Measurements from ENCODE around the gene FA2H.
A peak's percentile ranks its signal among the peaks of the same experiment; 100 is the strongest.

The FA2H gene

DNA sequence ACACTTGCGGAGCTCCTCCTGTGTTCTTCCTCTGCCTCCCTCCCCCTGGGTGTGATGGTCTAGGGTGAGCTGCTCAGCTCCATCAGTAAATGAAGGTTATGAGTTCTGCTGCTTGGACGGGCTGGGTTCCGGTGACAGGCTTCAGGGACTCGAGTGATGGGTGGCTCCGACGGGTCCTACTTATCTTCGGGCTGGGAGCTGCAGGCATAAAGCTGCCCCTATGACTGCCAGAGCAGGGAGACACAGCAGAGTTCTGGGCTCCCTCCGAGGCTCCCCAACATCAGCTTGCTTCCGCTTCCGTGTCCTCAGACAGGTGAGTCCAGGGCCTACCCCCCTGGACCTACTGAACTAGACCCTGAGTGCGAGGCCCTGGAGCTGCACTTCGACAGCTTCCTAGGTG is 62.7 kb downstream of the FA2H start:
- Histone ChIP-seq H4K91ac (ENCODE audit: low read depth, low read length, poor library complexity) (no peak overlapping the region), H2BK5ac (ENCODE audit: low read length) (no peak overlapping the region), H3K27ac (replicated peaks; ENCODE audit: low read length) (no peak overlapping the region), H4K8ac (ENCODE audit: low read depth, low read length) (no peak overlapping the region), H3K4me3 (ENCODE audit: low read length in 2 of 2) (no peak overlapping the region), H3K14ac (ENCODE audit: low read length) (no peak overlapping the region), H2BK12ac (ENCODE audit: low read length) (no peak overlapping the region), H2AFZ (ENCODE audit: low read length) (no peak overlapping the region), H2BK120ac (ENCODE audit: low read depth, low read length) (no peak overlapping the region), H3K4me2 (ENCODE audit: insufficient read depth, low read length, poor library complexity, severe bottlenecking) (no peak overlapping the region), H3K9ac (ENCODE audit: low read depth, low read length, poor library complexity) (no peak overlapping the region), H3K4me1 (ENCODE audit: control insufficient read depth in 2 of 2, insufficient read depth in 1 of 2, low read depth in 1 of 2, low read length in 2 of 2) (no peaks in the 10 kb centered on the region), H3K36me3 (replicated peaks in 1 of 2; ENCODE audit: control insufficient read depth in 2 of 2, insufficient read depth in 2 of 2, low read length in 2 of 2) (no peaks in the 10 kb centered on the region), H3K18ac (ENCODE audit: low read length) (peak overlapping the region; percentile 59), H3K23ac (ENCODE audit: low read depth, low read length, poor library complexity) (peak overlapping the region; percentile 27), H2BK15ac (ENCODE audit: low read length) (peak overlapping the region; percentile 39), H3K4ac (ENCODE audit: low read length) (no peak overlapping the region), H2AK5ac (ENCODE audit: low read depth, low read length) (no peak overlapping the region), H3K9me3 (replicated peaks in 1 of 2; ENCODE audit: control insufficient read depth in 2 of 2, insufficient read depth in 1 of 2, low read depth in 1 of 2, low read length in 2 of 2) (no peaks in the 10 kb centered on the region), H3K79me1 (ENCODE audit: low read depth, low read length) (no peaks in the 10 kb centered on the region), H3K27me3 (ENCODE audit: control insufficient read depth in 3 of 3, insufficient read depth in 3 of 3, low read depth in 1 of 3, low read length in 3 of 3) (peaks cover 0 to 25% (median 0%) of the 10 kb centered on the region in 3 experiments)
- DNase-seq (ENCODE audit: low spot score): no peak
- no CpG with 5 or more reads among the region's 12 CpGs for WGBS, 2 donors (ENCODE audit: extremely low coverage in 2 of 2, insufficient read length in 2 of 2, insufficient replicate concordance in 1 of 2)

DNA sequence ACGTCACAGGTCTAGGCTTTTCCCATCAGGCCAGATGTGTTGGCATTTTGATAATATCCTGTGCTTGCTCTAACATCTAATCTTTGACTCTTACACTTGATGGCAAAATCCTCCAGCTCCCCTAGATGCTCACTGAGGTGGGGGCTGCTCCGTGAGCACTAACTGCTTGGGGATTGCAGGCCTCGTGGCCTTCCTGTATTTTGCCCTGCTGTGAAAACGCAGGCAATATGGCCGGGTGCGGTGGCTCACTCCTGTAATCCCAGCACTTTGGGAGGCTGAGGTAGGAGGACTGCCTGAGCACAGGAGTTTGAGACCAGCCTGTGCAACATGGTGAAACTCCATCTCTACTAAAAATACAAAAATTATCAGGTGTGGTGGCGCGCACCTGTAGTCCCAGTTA is 64.2 kb downstream of the FA2H start:
- Histone ChIP-seq H4K91ac (ENCODE audit: low read depth, low read length, poor library complexity) (no peak overlapping the region), H3K4me1 (ENCODE audit: control insufficient read depth in 2 of 2, insufficient read depth in 1 of 2, low read depth in 1 of 2, low read length in 2 of 2) (no peaks in the 10 kb centered on the region), H3K27me3 (ENCODE audit: control insufficient read depth in 3 of 3, insufficient read depth in 3 of 3, low read depth in 1 of 3, low read length in 3 of 3) (peaks cover 0 to 25% (median 0%) of the 10 kb centered on the region in 3 experiments), H3K9me3 (replicated peaks in 1 of 2; ENCODE audit: control insufficient read depth in 2 of 2, insufficient read depth in 1 of 2, low read depth in 1 of 2, low read length in 2 of 2) (no peaks in the 10 kb centered on the region), H2AK5ac (ENCODE audit: low read depth, low read length) (no peak overlapping the region), H2BK15ac (ENCODE audit: low read length) (no peak overlapping the region), H3K4me3 (ENCODE audit: low read length in 2 of 2) (no peak overlapping the region), H3K18ac (ENCODE audit: low read length) (no peak overlapping the region), H2BK120ac (ENCODE audit: low read depth, low read length) (no peak overlapping the region), H3K9ac (ENCODE audit: low read depth, low read length, poor library complexity) (no peak overlapping the region), H3K14ac (ENCODE audit: low read length) (no peak overlapping the region), H2BK5ac (ENCODE audit: low read length) (no peak overlapping the region), H3K36me3 (replicated peaks in 1 of 2; ENCODE audit: control insufficient read depth in 2 of 2, insufficient read depth in 2 of 2, low read length in 2 of 2) (no peaks in the 10 kb centered on the region), H2AFZ (ENCODE audit: low read length) (no peak overlapping the region), H2BK12ac (ENCODE audit: low read length) (no peak overlapping the region), H3K4me2 (ENCODE audit: insufficient read depth, low read length, poor library complexity, severe bottlenecking) (no peak overlapping the region), H3K27ac (replicated peaks; ENCODE audit: low read length) (no peak overlapping the region), H3K79me1 (ENCODE audit: low read depth, low read length) (no peaks in the 10 kb centered on the region), H3K23ac (ENCODE audit: low read depth, low read length, poor library complexity) (no peak overlapping the region), H3K4ac (ENCODE audit: low read length) (no peak overlapping the region), H4K8ac (ENCODE audit: low read depth, low read length) (no peak overlapping the region)
- DNase-seq (ENCODE audit: low spot score): no peak
- WGBS, 2 donors (ENCODE audit: extremely low coverage in 2 of 2, insufficient read length in 2 of 2, insufficient replicate concordance in 1 of 2): no CpG with 5 or more reads among the region's 8 CpGs

DNA sequence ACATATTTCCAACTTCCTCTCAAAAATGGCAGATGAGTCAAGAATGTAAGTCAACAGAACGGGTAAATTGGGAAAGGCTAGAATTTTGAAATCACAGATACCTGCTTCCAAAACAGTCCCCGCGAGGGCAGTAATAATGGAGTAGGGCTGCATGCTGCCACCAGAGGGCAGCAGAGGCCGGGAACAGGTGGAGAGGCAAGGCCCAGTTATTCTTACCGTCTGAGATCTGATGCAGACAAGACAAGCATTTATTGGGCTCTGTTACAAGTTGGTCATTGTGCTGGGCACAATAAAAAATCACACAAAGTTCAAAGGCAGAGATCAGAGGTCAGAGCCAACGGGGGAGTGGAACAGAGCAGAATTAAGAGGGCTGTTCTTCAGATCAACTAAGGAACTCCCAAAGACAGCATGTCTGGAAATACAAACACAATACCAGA is 65.2 kb downstream of the FA2H start:
- DNase-seq (ENCODE audit: low spot score): peak; percentile 79
- Histone ChIP-seq H2BK15ac (ENCODE audit: low read length) (no peak overlapping the region), H3K27me3 (ENCODE audit: control insufficient read depth in 3 of 3, insufficient read depth in 3 of 3, low read depth in 1 of 3, low read length in 3 of 3) (peaks cover 0 to 25% (median 0%) of the 10 kb centered on the region in 3 experiments)

DNA sequence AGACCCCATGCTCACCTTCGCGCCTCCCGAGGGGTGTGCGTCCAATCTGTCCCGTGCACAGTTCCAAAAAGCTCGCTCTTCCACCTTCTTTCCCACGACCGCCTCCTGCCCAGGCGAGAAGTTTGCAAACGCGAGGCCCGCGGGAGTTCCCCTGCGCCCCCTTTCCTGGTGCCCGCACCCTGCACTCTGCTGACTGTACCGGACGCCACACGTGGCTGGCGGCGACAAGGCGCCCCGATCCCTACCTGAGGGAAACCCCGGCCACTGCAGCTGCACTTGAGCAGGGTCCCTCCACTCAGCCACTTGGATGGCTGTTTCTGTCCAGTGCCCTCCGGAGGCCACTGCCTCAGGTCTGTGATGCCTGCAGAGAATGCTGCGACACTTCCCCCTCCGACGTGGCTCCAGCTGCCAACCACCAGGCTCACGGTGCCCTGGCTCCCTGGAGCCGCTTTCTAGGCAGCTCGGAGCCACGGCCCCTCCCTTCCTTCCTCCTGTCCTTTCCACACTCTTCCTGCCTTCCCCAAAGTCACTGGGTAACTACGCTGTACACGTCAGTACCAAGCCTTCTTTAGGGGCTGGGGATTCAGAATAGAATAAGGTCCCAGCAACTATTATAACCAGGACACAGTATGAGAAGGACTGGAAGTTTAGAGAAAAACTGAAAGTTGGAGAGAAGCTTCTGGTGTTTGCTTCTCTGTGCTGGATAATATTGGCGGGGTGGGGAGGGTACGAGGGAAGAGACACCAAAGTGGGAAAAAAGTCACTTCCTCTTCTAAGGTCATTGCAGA is 74.0 kb downstream of the FA2H start, which contains the start of gene MLKL:
TSS of gene MLKL (minus strand) at position 425 of the 788 bp plus-strand sequence. CDS start 5,105 bp downstream, outside the sequence.
- Histone ChIP-seq H2BK15ac (ENCODE audit: low read length) (peak within 1 kb of the TSS; percentile 1), H3K4me3 (ENCODE audit: low read length in 2 of 2) (peak within 1 kb of the TSS in 1 of 2 donors; percentile 27), H2BK120ac (ENCODE audit: low read depth, low read length) (no peak within 1 kb of the TSS), H3K18ac (ENCODE audit: low read length) (peak within 1 kb of the TSS; percentile 38), H3K9ac (ENCODE audit: low read depth, low read length, poor library complexity) (no peak within 1 kb of the TSS), H3K4me1 (ENCODE audit: control insufficient read depth in 2 of 2, insufficient read depth in 1 of 2, low read depth in 1 of 2, low read length in 2 of 2) (no peaks in the 10 kb centered on the region), H4K8ac (ENCODE audit: low read depth, low read length) (no peak within 1 kb of the TSS), H3K9me3 (replicated peaks in 1 of 2; ENCODE audit: control insufficient read depth in 2 of 2, insufficient read depth in 1 of 2, low read depth in 1 of 2, low read length in 2 of 2) (no peaks in the 10 kb centered on the region), H2BK5ac (ENCODE audit: low read length) (no peak within 1 kb of the TSS), H4K91ac (ENCODE audit: low read depth, low read length, poor library complexity) (no peak within 1 kb of the TSS), H2BK12ac (ENCODE audit: low read length) (no peak within 1 kb of the TSS), H3K27ac (replicated peaks; ENCODE audit: low read length) (no peak within 1 kb of the TSS), H3K79me1 (ENCODE audit: low read depth, low read length) (no peaks in the 10 kb centered on the region), H3K4ac (ENCODE audit: low read length) (no peak within 1 kb of the TSS), H3K23ac (ENCODE audit: low read depth, low read length, poor library complexity) (peak within 1 kb of the TSS; percentile 68), H3K36me3 (replicated peaks in 1 of 2; ENCODE audit: control insufficient read depth in 2 of 2, insufficient read depth in 2 of 2, low read length in 2 of 2) (no peaks in the 10 kb centered on the region), H2AFZ (ENCODE audit: low read length) (peak within 1 kb of the TSS; percentile 85), H2AK5ac (ENCODE audit: low read depth, low read length) (no peak within 1 kb of the TSS), H3K27me3 (ENCODE audit: control insufficient read depth in 3 of 3, insufficient read depth in 3 of 3, low read depth in 1 of 3, low read length in 3 of 3) (peaks cover 0 to 24% (median 9%) of the 10 kb centered on the region in 3 experiments), H3K4me2 (ENCODE audit: insufficient read depth, low read length, poor library complexity, severe bottlenecking) (peak within 1 kb of the TSS; percentile 31), H3K14ac (ENCODE audit: low read length) (no peak within 1 kb of the TSS)
- WGBS, 2 donors (ENCODE audit: extremely low coverage in 2 of 2, insufficient read length in 2 of 2, insufficient replicate concordance in 1 of 2): no CpG with 5 or more reads among the region's 35 CpGs
- DNase-seq (ENCODE audit: low spot score): no peak

More for the DNA sequence above, 65.2 kb downstream of the FA2H start:
- no peak overlapping the region for H3K4me2 ChIP-seq (ENCODE audit: insufficient read depth, low read length, poor library complexity, severe bottlenecking)
- WGBS, 2 donors (ENCODE audit: extremely low coverage in 2 of 2, insufficient read length in 2 of 2, insufficient replicate concordance in 1 of 2): no CpG with 5 or more reads among the region's 6 CpGs
- H3K27ac ChIP-seq (replicated peaks; ENCODE audit: low read length): no peak overlapping the region
- H3K4me1 ChIP-seq (ENCODE audit: control insufficient read depth in 2 of 2, insufficient read depth in 1 of 2, low read depth in 1 of 2, low read length in 2 of 2): no peaks in the 10 kb centered on the region
- no peaks in the 10 kb centered on the region for H3K9me3 ChIP-seq (replicated peaks in 1 of 2; ENCODE audit: control insufficient read depth in 2 of 2, insufficient read depth in 1 of 2, low read depth in 1 of 2, low read length in 2 of 2)
- no peak overlapping the region for H2BK12ac ChIP-seq (ENCODE audit: low read length)
- no peaks in the 10 kb centered on the region for H3K79me1 ChIP-seq (ENCODE audit: low read depth, low read length)
- H3K36me3 ChIP-seq (replicated peaks in 1 of 2; ENCODE audit: control insufficient read depth in 2 of 2, insufficient read depth in 2 of 2, low read length in 2 of 2): no peaks in the 10 kb centered on the region
- no peak overlapping the region for H3K4ac ChIP-seq (ENCODE audit: low read length)
- H2AK5ac ChIP-seq (ENCODE audit: low read depth, low read length): no peak overlapping the region
- H3K14ac ChIP-seq (ENCODE audit: low read length): no peak overlapping the region
- H4K91ac ChIP-seq (ENCODE audit: low read depth, low read length, poor library complexity): no peak overlapping the region
- H4K8ac ChIP-seq (ENCODE audit: low read depth, low read length): no peak overlapping the region
- H2BK120ac ChIP-seq (ENCODE audit: low read depth, low read length): no peak overlapping the region
- H3K23ac ChIP-seq (ENCODE audit: low read depth, low read length, poor library complexity): no peak overlapping the region
- H3K9ac ChIP-seq (ENCODE audit: low read depth, low read length, poor library complexity): no peak overlapping the region
- H3K18ac ChIP-seq (ENCODE audit: low read length): no peak overlapping the region
- no peak overlapping the region for H3K4me3 ChIP-seq (ENCODE audit: low read length in 2 of 2)
- H2BK5ac ChIP-seq (ENCODE audit: low read length): no peak overlapping the region
- H2AFZ ChIP-seq (ENCODE audit: low read length): no peak overlapping the region

Data from neuronal stem cell (in vitro differentiated cells).